GM12892 (cell line): Measurements from ENCODE around the gene TTLL11.

ENCODE experiments used
- POLR2A ChIP-seq: IDR thresholded peaks from 2 replicates; pipeline ENCODE4 v1.6.1; 2011; ENCODE audit warnings: low read depth, low read length, control low read depth
- POLR2AphosphoS5 ChIP-seq: IDR thresholded peaks from 2 replicates; pipeline ENCODE4 v1.6.1; 2011; ENCODE audit warnings: low read depth, low read length, control low read depth
- TAF1 ChIP-seq: IDR thresholded peaks from 2 replicates; pipeline ENCODE4 v1.6.1; 2011; ENCODE audit warnings: low read depth, mild to moderate bottlenecking, control low read depth, low read length, borderline replicate concordance

GRCh38 chr9:121878271-121878822, 214.8 kb downstream of the TTLL11 start:
- no peak for TF ChIP-seq POLR2A
- TF ChIP-seq POLR2AphosphoS5, result no peak
- TF ChIP-seq TAF1, result no peak
